Measurements from ENCODE around the gene PTGR2.
"Not testable (repeated sequence)": the region's sequence is repeated elsewhere in the genome, so short reads cannot be mapped to it uniquely, and the experiment has no call there.

PTGR2 gene

GRCh38 chr14:73829526-73830431, 21.9 kb upstream of the PTGR2 start:
- TF ChIP-seq CTCF (IDR thresholded peaks at IDR 0.05; ENCODE audit: low read depth, low read length, missing control alignments), result no peak
- DNase-seq (ENCODE audit: extremely low read depth, low read depth), result no peak
- no peak overlapping the region for H3K4me3 ChIP-seq (replicated peaks; ENCODE audit: low read depth, low read length)

GRCh38 chr14:73833034-73833433, 18.6 kb upstream of the PTGR2 start:
- no peak for DNase-seq (ENCODE audit: extremely low read depth, low read depth)
- H3K4me3 ChIP-seq (replicated peaks; ENCODE audit: low read depth, low read length), result no peak overlapping the region
- no peak for TF ChIP-seq CTCF (IDR thresholded peaks at IDR 0.05; ENCODE audit: low read depth, low read length, missing control alignments)

GRCh38 chr14:73833530-73834260, 17.9 kb upstream of the PTGR2 start:
- no peak overlapping the region for H3K4me3 ChIP-seq (replicated peaks; ENCODE audit: low read depth, low read length)
- DNase-seq (ENCODE audit: extremely low read depth, low read depth), result no peak
- no peak for TF ChIP-seq CTCF (IDR thresholded peaks at IDR 0.05; ENCODE audit: low read depth, low read length, missing control alignments)

- no peak overlapping the region for H3K4me3 ChIP-seq (replicated peaks; ENCODE audit: low read depth, low read length)
- DNase-seq (ENCODE audit: extremely low read depth, low read depth), result no peak
- TF ChIP-seq CTCF (IDR thresholded peaks at IDR 0.05; ENCODE audit: low read depth, low read length, missing control alignments), result no peak
These were observed 17.4 kb upstream of the PTGR2 start for GRCh38 chr14:73834261-73834625.

- not testable (repeated sequence) for H3K4me3 ChIP-seq (replicated peaks; ENCODE audit: low read depth, low read length); DNase-seq (ENCODE audit: extremely low read depth, low read depth)
These were observed 13.2 kb upstream of the PTGR2 start for GRCh38 chr14:73838293-73839034.

- no peak for DNase-seq (ENCODE audit: extremely low read depth, low read depth)
- no peak for TF ChIP-seq CTCF (IDR thresholded peaks at IDR 0.05; ENCODE audit: low read depth, low read length, missing control alignments)
- no peak overlapping the region for H3K4me3 ChIP-seq (replicated peaks; ENCODE audit: low read depth, low read length)
These were observed 9.4 kb upstream of the PTGR2 start for GRCh38 chr14:73842201-73842600.

GRCh38 chr14:73842851-73843250, 8.8 kb upstream of the PTGR2 start:
- TF ChIP-seq CTCF (IDR thresholded peaks at IDR 0.05; ENCODE audit: low read depth, low read length, missing control alignments), result no peak
- DNase-seq (ENCODE audit: extremely low read depth, low read depth), result no peak
- no peak overlapping the region for H3K4me3 ChIP-seq (replicated peaks; ENCODE audit: low read depth, low read length)

Measured in HFF-Myc (cell line).